Heart right ventricle (tissue), 16 donors: ENCODE data around the gene PPFIA3. TPM values are rescaled to one million over a fixed set of nuclear protein-coding genes. Genes with fewer than 3 reads are reported as not detected.

Source experiments
- ATAC-seq, 8 donors: fragments of 200-7000 bp; cut with Tn5 transposase; one replicate each; pipeline ENCODE4 v1.9.1; 2020; ENCODE audit warnings: mild to moderate bottlenecking in 8 of 8, moderate library complexity in 8 of 8, moderate number of reproducible peaks in 1 of 8
- DNase-seq, 2 donors: peaks; one replicate each; pipeline ENCODE4 v3.0.0-alpha.2; 2020
- H3K27ac ChIP-seq, 10 donors: fragments of 200-600 bp; sonication (generic) in 2 of 10; one replicate each; pipeline versions ENCODE4 v1.5.0 to v1.8.0; 2020 to 2022; ENCODE audit warnings: mild to moderate bottlenecking in 3 of 10
- H3K27me3 ChIP-seq, 7 donors: fragments of 200-600 bp; one replicate each; pipeline ENCODE4 v1.8.0; 2021 to 2022; ENCODE audit warnings: mild to moderate bottlenecking in 2 of 7
- H3K36me3 ChIP-seq, 9 donors: fragments of 200-600 bp; sonication (generic) in 1 of 9; one replicate each; pipeline versions ENCODE4 v1.5.0 to v1.8.0; 2020 to 2022; ENCODE audit warnings: mild to moderate bottlenecking in 2 of 9
- H3K4me1 ChIP-seq, 9 donors: fragments of 200-600 bp; sonication (generic) in 1 of 9; one replicate each; pipeline versions ENCODE4 v1.5.0 to v1.8.0; 2020 to 2022; ENCODE audit warnings: mild to moderate bottlenecking in 4 of 9
- H3K4me3 ChIP-seq, 10 donors: fragments of 200-600 bp; sonication (generic) in 2 of 10; one replicate each; pipeline versions ENCODE4 v1.5.0 to v1.8.0; 2020 to 2022; ENCODE audit warnings: mild to moderate bottlenecking in 7 of 10, moderate library complexity in 2 of 10
- H3K9me3 ChIP-seq, 11 donors: fragments of 200-600 bp in 10 of 11; sonication (generic) in 2 of 11; one replicate each; pipeline versions ENCODE4 v1.5.0 to v1.8.0; 2013 to 2022; ENCODE audit warnings: mild to moderate bottlenecking in 2 of 11, control low read depth in 1 of 11, moderate library complexity in 1 of 11
- CTCF ChIP-seq, 9 donors: fragments of 200-600 bp; sonication (generic) in 2 of 9; IDR thresholded peaks; one replicate each; pipeline versions ENCODE4 v1.5.0 to v1.8.0; 2021 to 2022; ENCODE audit warnings: antibody characterized with exemption in 9 of 9, mild to moderate bottlenecking in 5 of 9, moderate library complexity in 1 of 9
- WGBS, 2 donors: extraction: QIAGEN DNeasy Blood & Tissue Kit; methylation state at CpG; one replicate each; pipeline ENCODE4 v1.1.7; 2013; ENCODE audit warnings: inconsistent platforms in 1 of 2; 5-methylcytosine and 5-hydroxymethylcytosine counted together
- intact Hi-C, 10 donors: fragments of 100-400 bp; cut with DNase I; formaldehyde crosslinking; loops; one replicate each; pipeline versions ENCODE4 v1.11.1 to v1.14.2; 2022
- long read RNA-seq, 3 donors: library from polyadenylated mRNA; unstranded; transcript quantifications; one replicate each; pipeline ENCODE4 v2.0.0, GENCODE V29; 2020 to 2021
- polyA plus RNA-seq, 2 donors: library from polyadenylated mRNA; stranded (reverse); fragments of 200-250 nt; gene quantifications; one replicate each; pipeline ENCODE4 v1.2.3, GENCODE V29; 2013
- total RNA-seq, 10 donors: library from RNA; stranded (reverse); fragmentation: NEBNext Ultra II Directional in 3 of 10; extraction: Animal tissue kit (Norgen Biotek cat#: 25700) in 3 of 10; gene quantifications; one replicate each; pipeline versions ENCODE4 v1.2.1 to v1.2.4, GENCODE V29; 2021 to 2023
- donor health status: Arrhythmogenic right ventricular cardiomyopathy.
- donor health status: ischemic (EF 13 %, LVEDD 7.1; RV severe dilation, severe dysfunction).
- donor health status: healthy with polysubstance abuse.
- donor health status: DM: no; HTN: yes; CAD: no.
- donor health status: DM: no; HTN: no; CAD: no.
- donor health status: ischemic (EF 25% LVEDD 6.9; RV normal size, moderate dysfunction).
- donor health status: ischemic (EF 25% LVEDD 5.7; RV mildly dilated, moderate dysfunction).
- donor health status: healthy.
- donor health status: DM: yes; HTN: yes; CAD: no.
- donor health status: Ischemic cardiomyopathy.
- donor health status: ischemic (EF 35%, LVEDD 5.7; RV mildly dilated, moderate dysfunction).
- donor health status: nonischemic (EF 11% LVEDD 7.7; RV severe dilation, severe dysfunction).
- donor health status: DM: yes; HTN: yes; CAD: no.
- donor health status: PGD.
- donor health status: ischemic (EF 29% LVEDD 5.4; RV normal size, mild dysfunction).
- donor health status: nonischemic (EF 23%, LVEDD 6.1; RV moderate dilation, normal function).

PPFIA3 gene
- total RNA-seq (1 to 10 TPM; 3.6 to 7.0 (median 5.8) TPM), polyA plus RNA-seq (10 to 100 TPM; 15.4 to 16.7 TPM)
- long read RNA-seq, donor 1, partial matches to known transcripts = 2 of 4 reads
- long read RNA-seq, donor 1, other reads (novel, unspliced or antisense) = 1 of 4 reads
- long read RNA-seq, donor 2, partial matches to known transcripts = 1 of 3 reads
- long read RNA-seq, donor 2, other reads (novel, unspliced or antisense) = 1 of 3 reads
- long read RNA-seq, donor 3, partial matches to known transcripts = 0 of 1 reads
- long read RNA-seq, donor 3, other reads (novel, unspliced or antisense) = 0 of 1 reads

GRCh38 chr19:49119411-49120324 lies at the start of gene PPFIA3:
Gene PPFIA3 (plus strand): TSS chr19:49119544. CDS start chr19:49127874, 8,330 bp downstream.
- H3K4me1 ChIP-seq = peaks cover 11 to 46% (median 30%) of the 10 kb centered on the region in 9 donors
- 0 to 1% methylated on average over 74 to 90 of the region's 90 CpGs for WGBS, 2 donors
- peak within 1 kb of the TSS; percentile 41 to 85 (median 64) for H3K4me3 ChIP-seq
- H3K27me3 ChIP-seq = peaks cover 0 to 19% (median 0%) of the 10 kb centered on the region in 7 donors
- DNase-seq (peak; percentile 59 to 76), ATAC-seq (peak; percentile 41 to 70 (median 52))
- no peak for TF ChIP-seq CTCF (IDR thresholded peaks at IDR 0.05)
- H3K9me3 ChIP-seq = no peaks in the 10 kb centered on the region
- intact Hi-C loops = loop anchor here in 4 of 10 donors (2.0 to 5.0 kb wide), 3 partner anchors 29 to 38 kb away; partner anchors contain the start of genes HRC (in 2 of the 4) and TRPM4 (in 2 of the 4)
- peak within 1 kb of the TSS; percentile 86 to 99 (median 97) for H3K27ac ChIP-seq
- no peaks in the 10 kb centered on the region for H3K36me3 ChIP-seq

- TF ChIP-seq CTCF (IDR thresholded peaks at IDR 0.05) = no peak
- no peak for ATAC-seq
- no peak for DNase-seq
- H3K4me3 ChIP-seq = no peak overlapping the region
- intact Hi-C loops = loop anchor here in 2 of 10 donors (10.0 kb wide), 1 partner anchor 76 kb away; the partner anchor contains the start of genes GYS1 (in 2 of the 2) and RUVBL2 (in 2 of the 2)
- peaks cover 0 to 90% (median 68%) of the 10 kb centered on the region in 7 donors for H3K27me3 ChIP-seq
- WGBS, 2 donors = 96 to 97% methylated on average over 21 of the region's 21 CpGs
- no peaks in the 10 kb centered on the region for H3K36me3 ChIP-seq
- H3K4me1 ChIP-seq = peaks cover 0 to 10% (median 3%) of the 10 kb centered on the region in 9 donors
- no peaks in the 10 kb centered on the region for H3K9me3 ChIP-seq
- no peak overlapping the region for H3K27ac ChIP-seq
Measured at GRCh38 chr19:49070416-49070815, 48.9 kb upstream of the PPFIA3 start.

GRCh38 chr19:49071860-49072547 lies 47.3 kb upstream of the PPFIA3 start:
- peaks cover 0 to 76% (median 63%) of the 10 kb centered on the region in 7 donors for H3K27me3 ChIP-seq
- no peak for TF ChIP-seq CTCF (IDR thresholded peaks at IDR 0.05)
- H3K4me3 ChIP-seq = peak overlapping the region in 2 of 10 donors; percentile 7 to 11
- WGBS, 2 donors = 3 to 5% methylated on average over 84 to 91 of the region's 93 CpGs
- intact Hi-C loops = loop anchor here in 2 of 10 donors (10.0 kb wide), 1 partner anchor 77 kb away; the partner anchor contains the start of genes GYS1 (in 2 of the 2) and RUVBL2 (in 2 of the 2)
- peaks cover 0 to 8% (median 0%) of the 10 kb centered on the region in 9 donors for H3K4me1 ChIP-seq
- H3K27ac ChIP-seq = no peak overlapping the region
- no peaks in the 10 kb centered on the region for H3K36me3 ChIP-seq
- ATAC-seq (peak in 1 of 8 donors; percentile 12), DNase-seq (no peak)
- H3K9me3 ChIP-seq = no peaks in the 10 kb centered on the region
